OCI-LY1 (cell line): ENCODE measurements around the gene PGAM5.

ENCODE experiments used
- H2AFZ ChIP-seq: fragments of 200-600 bp; sonication (generic), shearing (Covaris generic); 2 replicates; pipeline ENCODE4 v1.6.0; 2014; ENCODE audit warnings: antibody characterized with exemption, mild to moderate bottlenecking, low read length
- H3F3A ChIP-seq: fragments of 200-600 bp; sonication (generic), shearing (Covaris generic); 2 replicates; pipeline ENCODE4 v1.6.0; 2014; ENCODE audit warnings: mild to moderate bottlenecking, antibody characterized with exemption, low read length, moderate library complexity; ENCODE audit not compliant: insufficient read depth
- H3K27ac ChIP-seq: fragments of 200-600 bp; sonication (generic); 2 replicates; pipeline ENCODE4 v1.5.1; 2014; ENCODE audit warnings: low read length, mixed run types, mild to moderate bottlenecking, low read depth; ENCODE audit not compliant: poor library complexity, severe bottlenecking
- H3K27me3 ChIP-seq: fragments of 200-600 bp; sonication (generic); 2 replicates; pipeline ENCODE4 v1.6.0; 2014; ENCODE audit warnings: antibody characterized with exemption, mild to moderate bottlenecking, low read length, moderate library complexity; ENCODE audit not compliant: insufficient read depth
- H3K36me3 ChIP-seq: fragments of 200-600 bp; sonication (generic); 2 replicates; pipeline ENCODE4 v1.6.1; 2014; ENCODE audit warnings: mild to moderate bottlenecking, antibody characterized with exemption, low read length, moderate library complexity, mixed read lengths; ENCODE audit not compliant: insufficient read depth
- H3K4me1 ChIP-seq: fragments of 200-600 bp; sonication (generic); 2 replicates; pipeline ENCODE4 v1.5.1; 2014; ENCODE audit warnings: mild to moderate bottlenecking, low read length, moderate library complexity; ENCODE audit not compliant: insufficient read depth, severe bottlenecking
- H3K4me2 ChIP-seq: fragments of 200-600 bp; sonication (generic), shearing (Covaris generic); 2 replicates; pipeline ENCODE4 v1.6.1; 2014; ENCODE audit warnings: low read length
- H3K4me3 ChIP-seq: fragments of 200-600 bp; sonication (generic); 2 replicates; pipeline ENCODE4 v1.5.1; 2014; ENCODE audit warnings: low read length, low read depth, mild to moderate bottlenecking, mixed read lengths; ENCODE audit not compliant: poor library complexity, severe bottlenecking
- H3K79me2 ChIP-seq: fragments of 200-600 bp; shearing (Covaris generic); 2 replicates; pipeline ENCODE4 v1.6.1; 2016; ENCODE audit warnings: mixed run types, low read length, mixed read lengths; ENCODE audit not compliant: insufficient read depth
- H3K9ac ChIP-seq: fragments of 200-600 bp; sonication (generic), shearing (Covaris generic); 2 replicates; pipeline ENCODE4 v1.6.1; 2014; ENCODE audit warnings: mild to moderate bottlenecking, low read length, mixed read lengths
- H3K9me2 ChIP-seq: fragments of 200-600 bp; sonication (generic), shearing (Covaris generic); 2 replicates; pipeline ENCODE4 v1.6.1; 2014; ENCODE audit warnings: low read depth, mild to moderate bottlenecking, low read length, mixed read lengths
- H3K9me3 ChIP-seq: fragments of 200-600 bp; shearing (Covaris generic); 2 replicates; pipeline ENCODE4 v1.6.1; 2014; ENCODE audit warnings: low read length, mixed read lengths
- H4K20me1 ChIP-seq: fragments of 200-600 bp; sonication (generic), shearing (Covaris generic); 2 replicates; pipeline ENCODE4 v1.6.0; 2016; ENCODE audit warnings: mild to moderate bottlenecking, low read length; ENCODE audit not compliant: insufficient read depth
- CTCF ChIP-seq: fragments of 200-600 bp; sonication (generic), shearing (Covaris generic); IDR thresholded peaks from 2 replicates; pipeline ENCODE4 v1.5.1; 2017; ENCODE audit warnings: mild to moderate bottlenecking, antibody characterized with exemption, low read length, moderate library complexity, mixed read lengths
- EZH2 ChIP-seq: fragments of 200-600 bp; sonication (generic), shearing (Covaris generic); IDR thresholded peaks from 2 replicates; pipeline ENCODE4 v1.8.0; 2017; ENCODE audit warnings: borderline replicate concordance, mixed run types, mild to moderate bottlenecking, antibody characterized with exemption, low read length, moderate library complexity, mixed read lengths

The PGAM5 gene

GRCh38 chr12:132747395-132747794 lies 36.8 kb downstream of the PGAM5 start:
- TF ChIP-seq CTCF = no peak
- no peak for TF ChIP-seq EZH2
- Histone ChIP-seq H3K27ac (no peak overlapping the region), H2AFZ (no peak overlapping the region), H3K79me2 (0 out of 2 replicates have a peak, but pooled peaks cover 2% of the 10 kb centered on the region), H3K27me3 (no peaks in the 10 kb centered on the region), H3K9me3 (no peaks in the 10 kb centered on the region), H3K4me3 (no peak overlapping the region), H3K9ac (no peak overlapping the region), H3K4me2 (no peak overlapping the region), H3K36me3 (peaks cover 97% of the 10 kb centered on the region), H3F3A (no peaks in the 10 kb centered on the region), H3K4me1 (no peaks in the 10 kb centered on the region), H4K20me1 (no peaks in the 10 kb centered on the region), H3K9me2 (no peaks in the 10 kb centered on the region)

- peaks cover 7% of the 10 kb centered on the region; the same call in 1 of the 2 replicates for H3K79me2 ChIP-seq
Observed at GRCh38 chr12:132747896-132748295, 37.3 kb downstream of the PGAM5 start.

GRCh38 chr12:132748319-132748718 lies 37.7 kb downstream of the PGAM5 start:
- Histone ChIP-seq H3K9me3 (no peaks in the 10 kb centered on the region), H4K20me1 (no peaks in the 10 kb centered on the region), H3K79me2 (peaks cover 11% of the 10 kb centered on the region; the same call in 1 of the 2 replicates), H3F3A (no peaks in the 10 kb centered on the region), H3K4me3 (no peak overlapping the region), H3K36me3 (peaks cover 97% of the 10 kb centered on the region), H3K9me2 (no peaks in the 10 kb centered on the region), H3K4me1 (no peaks in the 10 kb centered on the region), H3K27me3 (no peaks in the 10 kb centered on the region), H3K9ac (no peak overlapping the region), H3K4me2 (no peak overlapping the region), H3K27ac (no peak overlapping the region), H2AFZ (no peak overlapping the region)
- TF ChIP-seq CTCF (no peak), EZH2 (no peak)

More at GRCh38 chr12:132747896-132748295, 37.3 kb downstream of the PGAM5 start:
- Histone ChIP-seq H3K27ac (no peak overlapping the region), H3K9ac (no peak overlapping the region), H3K27me3 (no peaks in the 10 kb centered on the region), H3K4me1 (no peaks in the 10 kb centered on the region), H3K9me3 (no peaks in the 10 kb centered on the region), H4K20me1 (no peaks in the 10 kb centered on the region), H2AFZ (no peak overlapping the region), H3F3A (no peaks in the 10 kb centered on the region), H3K9me2 (no peaks in the 10 kb centered on the region), H3K36me3 (peaks cover 97% of the 10 kb centered on the region), H3K4me3 (no peak overlapping the region), H3K4me2 (no peak overlapping the region)
- TF ChIP-seq EZH2 (no peak), CTCF (no peak)
